ENCODE results near the gene ATP6V0A1. TPM values are rescaled to one million over a fixed set of nuclear protein-coding genes. Genes with fewer than 3 reads are reported as not detected.
A peak's percentile ranks its signal among the peaks of the same experiment; 100 is the strongest.
"Not testable (repeated sequence)": the region's sequence is repeated elsewhere in the genome, so short reads cannot be mapped to it uniquely, and the experiment has no call there.

ATP6V0A1 gene
- total RNA-seq, 1 donor from 2014 or later: 66.8 TPM

DNA sequence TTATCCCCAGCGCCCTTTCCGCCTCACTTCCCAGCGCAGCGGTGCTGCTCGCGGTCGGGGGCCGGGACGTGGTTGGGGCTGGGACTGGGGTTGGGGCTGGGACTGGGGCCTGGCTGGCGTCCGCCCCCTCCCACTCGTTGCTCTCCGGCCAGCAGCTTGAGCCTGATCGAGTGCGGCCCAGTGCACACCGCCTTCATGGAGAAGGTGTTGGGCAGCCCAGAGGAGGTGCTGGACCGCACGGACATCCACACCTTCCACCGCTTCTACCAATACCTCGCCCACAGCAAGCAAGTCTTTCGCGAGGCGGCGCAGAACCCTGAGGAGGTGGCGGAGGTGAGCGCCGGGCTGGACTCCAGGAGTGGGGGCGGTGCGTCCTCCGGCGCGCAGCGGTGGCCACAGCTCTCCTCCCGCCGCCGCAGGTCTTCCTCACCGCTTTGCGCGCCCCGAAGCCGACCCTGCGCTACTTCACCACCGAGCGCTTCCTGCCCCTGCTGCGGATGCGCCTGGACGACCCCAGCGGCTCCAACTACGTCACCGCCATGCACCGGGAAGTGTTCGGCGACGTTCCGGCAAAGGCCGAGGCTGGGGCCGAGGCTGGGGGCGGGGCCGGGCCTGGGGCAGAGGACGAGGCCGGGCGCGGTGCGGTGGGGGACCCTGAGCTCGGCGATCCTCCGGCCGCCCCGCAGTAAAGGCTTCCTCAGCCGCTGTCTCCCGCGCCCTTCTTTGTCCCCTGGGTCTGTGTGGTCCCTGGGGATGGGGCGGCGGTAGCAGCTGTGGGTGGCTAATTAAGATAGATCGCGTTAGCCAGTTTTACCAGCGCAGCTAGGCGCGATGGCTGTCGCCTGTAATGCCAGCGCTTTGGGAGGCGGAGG lies 95.8 kb downstream of the ATP6V0A1 start:
- peaks cover 15 to 21% (median 17%) of the 10 kb centered on the region in 3 donors for H3K4me1 ChIP-seq (ENCODE audit: control insufficient read depth in 3 of 3, insufficient read depth in 3 of 3, low read length in 3 of 3)
- no peaks in the 10 kb centered on the region for H3K27me3 ChIP-seq (ENCODE audit: control insufficient read depth in 3 of 3, insufficient read depth in 3 of 3, low read length in 3 of 3)
- H3K9ac ChIP-seq (ENCODE audit: low read depth in 1 of 3, low read length in 3 of 3): peak overlapping the region; percentile 95 to 96 (median 95)
- no peaks in the 10 kb centered on the region for H3K9me3 ChIP-seq (ENCODE audit: control insufficient read depth in 3 of 3, low read length in 3 of 3)
- H3K36me3 ChIP-seq (ENCODE audit: control insufficient read depth in 3 of 3, insufficient read depth in 3 of 3, low read length in 3 of 3): no peaks in the 10 kb centered on the region
- H3K4me3 ChIP-seq (ENCODE audit: low read length in 3 of 3): peak overlapping the region; percentile 84 to 97 (median 96)
- peak overlapping the region; percentile 85 for H3K27ac ChIP-seq (ENCODE audit: low read depth, low read length)

DNA sequence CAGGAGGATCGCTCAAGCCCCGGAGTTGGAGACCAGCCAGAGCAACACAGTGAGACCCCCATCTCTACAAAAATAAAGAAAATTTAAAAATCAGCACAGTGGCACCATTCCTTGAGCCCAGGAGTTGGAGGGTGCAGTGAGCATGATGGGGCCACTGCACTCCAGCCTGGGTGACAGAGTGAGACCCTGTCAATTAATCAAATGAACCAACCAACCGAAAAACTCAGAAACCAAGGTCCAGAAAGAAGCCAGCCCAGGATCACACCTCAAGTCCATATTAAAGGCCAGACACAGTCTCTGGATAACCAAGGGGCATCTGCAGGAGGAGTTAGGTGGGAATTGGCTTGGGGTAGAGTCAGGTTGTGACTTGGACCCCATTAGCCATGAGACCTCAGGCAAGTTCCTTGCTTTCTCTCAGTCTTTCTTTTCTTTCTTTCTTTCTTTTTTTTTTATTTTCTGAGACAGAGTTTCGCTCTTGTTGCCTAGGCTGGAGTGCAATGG lies 96.5 kb downstream of the ATP6V0A1 start:
- H3K4me3 ChIP-seq (ENCODE audit: low read length in 3 of 3): peak overlapping the region; percentile 84 to 97 (median 96)
- peak overlapping the region; percentile 85 for H3K27ac ChIP-seq (ENCODE audit: low read depth, low read length)
- H3K27me3 ChIP-seq (ENCODE audit: control insufficient read depth in 3 of 3, insufficient read depth in 3 of 3, low read length in 3 of 3): no peaks in the 10 kb centered on the region
- peak overlapping the region; percentile 95 to 96 (median 95) for H3K9ac ChIP-seq (ENCODE audit: low read depth in 1 of 3, low read length in 3 of 3)
- no peaks in the 10 kb centered on the region for H3K9me3 ChIP-seq (ENCODE audit: control insufficient read depth in 3 of 3, low read length in 3 of 3)
- no peaks in the 10 kb centered on the region for H3K36me3 ChIP-seq (ENCODE audit: control insufficient read depth in 3 of 3, insufficient read depth in 3 of 3, low read length in 3 of 3)
- H3K4me1 ChIP-seq (ENCODE audit: control insufficient read depth in 3 of 3, insufficient read depth in 3 of 3, low read length in 3 of 3): peaks cover 15 to 21% (median 17%) of the 10 kb centered on the region in 3 donors

DNA sequence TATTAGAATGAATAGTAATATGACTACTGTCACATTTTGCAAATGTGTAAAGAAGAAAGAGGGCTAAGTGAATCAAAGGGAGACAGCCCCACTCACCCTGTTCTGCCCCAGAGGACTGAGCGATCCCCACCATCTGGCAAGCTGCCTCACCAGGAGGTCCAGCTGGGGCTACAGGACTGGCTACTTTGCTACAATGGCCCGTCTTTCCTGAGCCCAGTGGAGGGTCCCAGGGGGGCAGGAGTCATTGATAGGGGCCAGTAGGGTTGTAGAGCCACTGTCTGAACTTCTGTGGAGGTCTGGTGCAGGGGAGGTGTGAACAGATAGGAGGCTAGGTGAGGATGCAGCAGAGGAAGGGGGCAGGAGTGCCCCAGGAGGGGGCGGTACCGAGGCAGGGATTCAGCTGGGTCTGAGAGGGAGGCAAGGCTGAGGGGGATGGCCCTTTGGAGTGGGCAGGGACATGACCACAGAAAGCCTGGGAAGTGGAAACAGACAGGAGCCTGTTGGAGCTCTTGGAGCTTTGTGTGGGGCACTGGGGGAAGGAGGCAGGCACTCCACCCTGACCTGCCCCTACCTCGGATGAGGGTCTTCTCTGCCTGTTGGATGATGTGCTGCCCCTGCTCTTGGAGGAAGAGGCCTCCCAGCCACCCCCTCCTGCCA lies 97.4 kb downstream of the ATP6V0A1 start:
- not testable (repeated sequence) for H3K27ac ChIP-seq (ENCODE audit: low read depth, low read length); H3K9me3 ChIP-seq (ENCODE audit: control insufficient read depth in 3 of 3, low read length in 3 of 3); H3K27me3 ChIP-seq (ENCODE audit: control insufficient read depth in 3 of 3, insufficient read depth in 3 of 3, low read length in 3 of 3); H3K4me3 ChIP-seq (ENCODE audit: low read length in 3 of 3); H3K36me3 ChIP-seq (ENCODE audit: control insufficient read depth in 3 of 3, insufficient read depth in 3 of 3, low read length in 3 of 3)
- Histone ChIP-seq H3K4me1 (ENCODE audit: control insufficient read depth in 3 of 3, insufficient read depth in 3 of 3, low read length in 3 of 3) (peaks cover 15 to 21% (median 17%) of the 10 kb centered on the region in 3 donors), H3K9ac (ENCODE audit: low read depth in 1 of 3, low read length in 3 of 3) (peak overlapping the region in 1 of 3 donors; percentile 95)

DNA sequence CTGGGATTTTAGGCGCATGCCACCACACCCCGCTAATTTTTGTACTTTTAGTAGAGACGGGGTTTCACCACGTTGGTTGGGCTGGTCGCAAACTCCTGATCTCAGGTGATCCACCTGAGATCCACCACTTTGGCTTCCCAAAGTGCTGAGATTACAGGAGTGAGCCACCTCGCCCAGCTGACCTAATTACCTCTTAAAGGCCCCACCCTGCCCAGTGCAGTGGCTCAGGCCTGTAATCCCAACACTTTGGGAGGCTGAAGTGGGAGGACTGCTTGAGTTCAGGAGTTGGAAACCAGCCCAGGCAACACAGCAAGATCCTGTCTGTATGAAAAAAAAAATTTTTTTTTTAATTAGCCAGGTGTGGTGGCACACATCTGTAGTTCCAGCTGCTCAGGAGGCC lies 100.4 kb downstream of the ATP6V0A1 start:
- peaks cover under 1 to 6% (median 5%) of the 10 kb centered on the region in 3 donors for H3K36me3 ChIP-seq (ENCODE audit: control insufficient read depth in 3 of 3, insufficient read depth in 3 of 3, low read length in 3 of 3)
- no peaks in the 10 kb centered on the region for H3K27me3 ChIP-seq (ENCODE audit: control insufficient read depth in 3 of 3, insufficient read depth in 3 of 3, low read length in 3 of 3)
- H3K4me1 ChIP-seq (ENCODE audit: control insufficient read depth in 3 of 3, insufficient read depth in 3 of 3, low read length in 3 of 3): peaks cover 32 to 37% (median 34%) of the 10 kb centered on the region in 3 donors
- H3K27ac ChIP-seq (ENCODE audit: low read depth, low read length): no peak overlapping the region
- H3K9ac ChIP-seq (ENCODE audit: low read depth in 1 of 3, low read length in 3 of 3): no peak overlapping the region
- no peak overlapping the region for H3K4me3 ChIP-seq (ENCODE audit: low read length in 3 of 3)
- H3K9me3 ChIP-seq (ENCODE audit: control insufficient read depth in 3 of 3, low read length in 3 of 3): no peaks in the 10 kb centered on the region

DNA sequence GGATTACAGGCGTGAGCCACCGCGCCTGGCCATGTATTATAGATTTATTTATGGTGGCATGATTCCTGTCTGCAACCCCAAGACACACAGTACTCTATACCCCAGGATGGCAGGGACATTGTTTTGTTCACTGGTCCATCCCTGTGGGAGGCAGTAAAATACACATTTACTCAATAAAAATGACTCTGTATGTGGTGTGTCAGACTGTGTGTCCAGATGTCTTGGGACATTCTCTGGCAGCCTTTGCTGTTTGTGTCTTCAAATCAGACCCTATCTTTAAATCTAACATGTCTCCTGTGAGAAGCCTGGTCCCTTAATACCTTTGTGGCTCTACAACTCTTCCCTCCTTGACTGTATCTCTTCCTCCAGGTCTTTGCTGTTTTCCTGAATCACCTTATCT lies 101.6 kb downstream of the ATP6V0A1 start:
- Histone ChIP-seq H3K27me3 (ENCODE audit: control insufficient read depth in 3 of 3, insufficient read depth in 3 of 3, low read length in 3 of 3) (no peaks in the 10 kb centered on the region), H3K36me3 (ENCODE audit: control insufficient read depth in 3 of 3, insufficient read depth in 3 of 3, low read length in 3 of 3) (peaks cover 13 to 16% (median 16%) of the 10 kb centered on the region in 3 donors), H3K4me3 (ENCODE audit: low read length in 3 of 3) (no peak overlapping the region), H3K9ac (ENCODE audit: low read depth in 1 of 3, low read length in 3 of 3) (peak overlapping the region in 1 of 3 donors; percentile 23), H3K9me3 (ENCODE audit: control insufficient read depth in 3 of 3, low read length in 3 of 3) (no peaks in the 10 kb centered on the region), H3K4me1 (ENCODE audit: control insufficient read depth in 3 of 3, insufficient read depth in 3 of 3, low read length in 3 of 3) (peaks cover 30 to 40% (median 34%) of the 10 kb centered on the region in 3 donors), H3K27ac (ENCODE audit: low read depth, low read length) (no peak overlapping the region)

DNA sequence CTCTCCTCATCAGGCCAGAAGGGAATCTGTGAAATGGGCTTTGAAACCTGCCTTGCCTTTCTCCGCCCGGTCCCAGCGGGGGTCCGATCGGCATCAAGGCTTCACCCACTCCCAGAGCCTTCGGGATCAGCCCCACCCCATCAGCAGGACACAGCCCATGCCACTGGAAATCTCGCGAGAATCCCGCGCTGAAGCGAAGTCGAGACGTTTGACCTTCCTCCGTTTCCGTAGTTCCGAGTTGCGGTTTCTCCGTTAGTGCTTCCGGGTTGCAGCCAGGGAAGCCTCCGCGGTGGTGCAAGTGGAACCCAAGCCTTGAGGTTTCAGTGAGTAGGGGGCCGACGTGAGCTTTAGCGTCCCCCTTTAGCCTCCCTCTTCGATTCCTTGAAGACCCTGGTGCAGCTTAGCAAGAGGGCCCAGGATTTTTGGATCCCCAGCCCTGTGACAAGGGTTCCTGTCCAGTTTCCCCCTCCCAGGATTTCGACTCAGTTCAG lies 103.3 kb downstream of the ATP6V0A1 start, which contains the start of gene COASY:
Gene COASY, plus strand, starts transcription at position 252 of the 491 bp plus-strand sequence. CDS start 475 bp downstream, outside the sequence.
- H3K9ac ChIP-seq (ENCODE audit: low read depth in 1 of 3, low read length in 3 of 3): peak within 1 kb of the TSS; percentile 92 to 98 (median 95)
- H3K27ac ChIP-seq (ENCODE audit: low read depth, low read length): peak within 1 kb of the TSS; percentile 85
- H3K36me3 ChIP-seq (ENCODE audit: control insufficient read depth in 3 of 3, insufficient read depth in 3 of 3, low read length in 3 of 3): peaks cover 22 to 25% (median 25%) of the 10 kb centered on the region in 3 donors
- peaks cover 35 to 51% (median 40%) of the 10 kb centered on the region in 3 donors for H3K4me1 ChIP-seq (ENCODE audit: control insufficient read depth in 3 of 3, insufficient read depth in 3 of 3, low read length in 3 of 3)
- no peaks in the 10 kb centered on the region for H3K27me3 ChIP-seq (ENCODE audit: control insufficient read depth in 3 of 3, insufficient read depth in 3 of 3, low read length in 3 of 3)
- peak within 1 kb of the TSS; percentile 85 to 98 (median 92) for H3K4me3 ChIP-seq (ENCODE audit: low read length in 3 of 3)
- no peaks in the 10 kb centered on the region for H3K9me3 ChIP-seq (ENCODE audit: control insufficient read depth in 3 of 3, low read length in 3 of 3)

DNA sequence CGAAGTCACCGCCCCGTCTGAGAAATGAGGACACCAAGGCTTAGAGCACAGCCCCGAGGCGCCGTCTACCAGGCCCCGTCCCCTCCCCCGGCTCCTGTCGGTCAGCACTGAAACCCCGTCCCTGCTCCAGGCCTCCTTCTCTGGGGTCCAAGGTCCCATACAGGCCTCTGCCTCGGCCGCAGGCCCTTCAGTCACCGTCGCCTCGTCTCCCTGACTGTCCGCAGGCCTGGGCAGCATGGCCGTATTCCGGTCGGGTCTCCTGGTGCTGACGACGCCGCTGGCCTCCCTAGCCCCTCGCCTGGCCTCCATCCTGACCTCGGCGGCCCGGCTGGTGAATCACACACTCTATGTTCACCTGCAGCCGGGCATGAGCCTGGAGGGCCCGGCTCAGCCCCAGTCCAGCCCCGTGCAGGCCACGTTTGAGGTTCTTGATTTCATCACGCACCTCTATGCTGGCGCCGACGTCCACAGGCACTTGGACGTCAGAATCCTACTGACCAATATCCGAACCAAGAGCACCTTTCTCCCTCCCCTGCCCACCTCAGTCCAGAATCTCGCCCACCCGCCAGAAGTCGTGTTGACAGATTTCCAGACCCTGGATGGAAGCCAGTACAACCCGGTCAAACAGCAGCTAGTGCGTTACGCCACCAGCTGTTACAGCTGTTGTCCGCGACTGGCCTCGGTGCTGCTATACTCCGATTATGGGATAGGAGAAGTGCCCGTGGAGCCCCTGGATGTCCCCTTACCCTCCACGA lies 103.9 kb downstream of the ATP6V0A1 start:
- Histone ChIP-seq H3K9me3 (ENCODE audit: control insufficient read depth in 3 of 3, low read length in 3 of 3) (no peaks in the 10 kb centered on the region), H3K4me1 (ENCODE audit: control insufficient read depth in 3 of 3, insufficient read depth in 3 of 3, low read length in 3 of 3) (peaks cover 38 to 55% (median 43%) of the 10 kb centered on the region in 3 donors), H3K36me3 (ENCODE audit: control insufficient read depth in 3 of 3, insufficient read depth in 3 of 3, low read length in 3 of 3) (peaks cover 22 to 25% (median 25%) of the 10 kb centered on the region in 3 donors), H3K27ac (ENCODE audit: low read depth, low read length) (peak overlapping the region; percentile 85), H3K4me3 (ENCODE audit: low read length in 3 of 3) (peak overlapping the region; percentile 85 to 98 (median 92)), H3K27me3 (ENCODE audit: control insufficient read depth in 3 of 3, insufficient read depth in 3 of 3, low read length in 3 of 3) (no peaks in the 10 kb centered on the region), H3K9ac (ENCODE audit: low read depth in 1 of 3, low read length in 3 of 3) (peak overlapping the region; percentile 92 to 98 (median 95))

DNA sequence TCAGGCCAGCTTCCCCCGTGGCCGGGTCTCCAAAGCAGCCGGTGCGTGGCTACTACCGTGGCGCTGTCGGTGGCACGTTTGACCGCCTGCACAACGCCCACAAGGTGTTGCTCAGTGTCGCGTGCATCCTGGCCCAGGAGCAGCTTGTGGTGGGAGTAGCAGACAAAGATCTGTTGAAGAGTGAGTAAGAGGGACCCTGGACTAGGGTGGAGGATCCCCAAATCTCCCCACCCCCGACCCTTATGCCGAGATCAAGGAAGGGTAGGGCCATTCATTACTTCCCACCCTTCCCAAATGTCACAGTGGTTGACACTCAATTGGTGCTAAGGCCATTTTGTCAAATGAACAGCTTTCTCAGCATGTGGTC lies 104.4 kb downstream of the ATP6V0A1 start:
- no peaks in the 10 kb centered on the region for H3K9me3 ChIP-seq (ENCODE audit: control insufficient read depth in 3 of 3, low read length in 3 of 3)
- H3K4me1 ChIP-seq (ENCODE audit: control insufficient read depth in 3 of 3, insufficient read depth in 3 of 3, low read length in 3 of 3): peaks cover 42 to 60% (median 47%) of the 10 kb centered on the region in 3 donors
- peak overlapping the region; percentile 85 to 98 (median 92) for H3K4me3 ChIP-seq (ENCODE audit: low read length in 3 of 3)
- H3K9ac ChIP-seq (ENCODE audit: low read depth in 1 of 3, low read length in 3 of 3): peak overlapping the region; percentile 92 to 98 (median 95)
- peak overlapping the region; percentile 85 for H3K27ac ChIP-seq (ENCODE audit: low read depth, low read length)
- peaks cover 22 to 25% (median 25%) of the 10 kb centered on the region in 3 donors for H3K36me3 ChIP-seq (ENCODE audit: control insufficient read depth in 3 of 3, insufficient read depth in 3 of 3, low read length in 3 of 3)
- no peaks in the 10 kb centered on the region for H3K27me3 ChIP-seq (ENCODE audit: control insufficient read depth in 3 of 3, insufficient read depth in 3 of 3, low read length in 3 of 3)

DNA sequence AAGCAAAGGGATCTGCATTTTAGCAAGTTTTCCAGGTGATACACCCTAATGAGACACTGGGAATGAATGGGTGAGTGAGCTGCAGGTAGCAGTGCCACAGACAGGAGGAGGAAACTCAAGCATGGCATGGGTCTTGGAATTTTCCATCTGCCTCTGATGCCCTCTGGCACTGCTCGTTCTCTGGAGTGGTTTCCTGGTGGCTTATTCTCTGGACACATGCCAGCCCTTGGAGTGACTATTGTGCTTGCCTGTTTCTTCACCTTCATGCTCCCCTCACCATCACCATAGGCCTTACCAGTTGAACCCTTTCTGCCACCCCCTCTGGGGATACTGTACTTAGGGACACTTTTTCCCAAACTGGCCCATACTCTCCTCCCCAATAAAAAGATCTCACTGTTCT lies 104.9 kb downstream of the ATP6V0A1 start:
- H3K9me3 ChIP-seq (ENCODE audit: control insufficient read depth in 3 of 3, low read length in 3 of 3): no peaks in the 10 kb centered on the region
- peak overlapping the region; percentile 85 to 98 (median 92) for H3K4me3 ChIP-seq (ENCODE audit: low read length in 3 of 3)
- H3K27me3 ChIP-seq (ENCODE audit: control insufficient read depth in 3 of 3, insufficient read depth in 3 of 3, low read length in 3 of 3): no peaks in the 10 kb centered on the region
- H3K27ac ChIP-seq (ENCODE audit: low read depth, low read length): peak overlapping the region; percentile 85
- peak overlapping the region; percentile 92 to 98 (median 95) for H3K9ac ChIP-seq (ENCODE audit: low read depth in 1 of 3, low read length in 3 of 3)
- peaks cover 45 to 60% (median 50%) of the 10 kb centered on the region in 3 donors for H3K4me1 ChIP-seq (ENCODE audit: control insufficient read depth in 3 of 3, insufficient read depth in 3 of 3, low read length in 3 of 3)
- H3K36me3 ChIP-seq (ENCODE audit: control insufficient read depth in 3 of 3, insufficient read depth in 3 of 3, low read length in 3 of 3): peaks cover 25 to 28% (median 27%) of the 10 kb centered on the region in 3 donors
